ENCODE measurements around the gene LRRN2.

The LRRN2 gene

GRCh38 chr1:204688776-204689175 is 3.2 kb upstream of the LRRN2 start:
- DNase-seq, result no peak

- no peak for DNase-seq
Measured at GRCh38 chr1:204688007-204688406, 2.5 kb upstream of the LRRN2 start.

- DNase-seq, result no peak
Measured at GRCh38 chr1:204684571-204685235, 835 bp downstream of the LRRN2 start.

- no peak for DNase-seq
Measured at GRCh38 chr1:204684206-204684570, 1.4 kb downstream of the LRRN2 start.

GRCh38 chr1:204683284-204684205 is 2.0 kb downstream of the LRRN2 start:
- no peak for DNase-seq

GRCh38 chr1:204680461-204680860 is 5.1 kb downstream of the LRRN2 start:
- no peak for DNase-seq

GRCh38 chr1:204680051-204680450 is 5.5 kb downstream of the LRRN2 start:
- no peak for DNase-seq

- DNase-seq, result no peak
Measured at GRCh38 chr1:204678721-204679475, 6.6 kb downstream of the LRRN2 start.

GRCh38 chr1:204677864-204678263 is 7.7 kb downstream of the LRRN2 start:
- DNase-seq, result no peak

GRCh38 chr1:204676043-204676442 is 9.5 kb downstream of the LRRN2 start:
- DNase-seq, result no peak

GRCh38 chr1:204673909-204674649 is 11.5 kb downstream of the LRRN2 start:
- DNase-seq, result no peak

- no peak for DNase-seq
Measured at GRCh38 chr1:204673209-204673608, 12.3 kb downstream of the LRRN2 start.

GRCh38 chr1:204672482-204673121 is 12.9 kb downstream of the LRRN2 start:
- DNase-seq, result no peak

- DNase-seq, result no peak
Measured at GRCh38 chr1:204672069-204672468, 13.5 kb downstream of the LRRN2 start.

- DNase-seq, result no peak
Measured at GRCh38 chr1:204670152-204670927, 15.2 kb downstream of the LRRN2 start.

GRCh38 chr1:204669579-204669978 is 16.0 kb downstream of the LRRN2 start:
- DNase-seq, result no peak

GRCh38 chr1:204664384-204664651 is 21.2 kb downstream of the LRRN2 start:
- DNase-seq, result no peak

GRCh38 chr1:204663644-204664383 is 21.7 kb downstream of the LRRN2 start:
- DNase-seq, result no peak

GRCh38 chr1:204662530-204662929 is 23.0 kb downstream of the LRRN2 start:
- DNase-seq, result no peak

- DNase-seq, result no peak
Measured at GRCh38 chr1:204660509-204660908, 25.0 kb downstream of the LRRN2 start.

GRCh38 chr1:204659056-204659455 is 26.5 kb downstream of the LRRN2 start:
- DNase-seq, result no peak
